ENCODE data around the gene LPIN2.

Gene LPIN2

GRCh38 chr18:2998644-2999043, 14.3 kb downstream of the LPIN2 start:
- no peak for DNase-seq

- DNase-seq: no peak
Measured at GRCh38 chr18:2997846-2998564, 14.9 kb downstream of the LPIN2 start.

GRCh38 chr18:2997429-2997828, 15.5 kb downstream of the LPIN2 start:
- no peak for DNase-seq

GRCh38 chr18:2994603-2995432, 18.1 kb downstream of the LPIN2 start:
- DNase-seq: no peak

- no peak for DNase-seq
Measured at GRCh38 chr18:2994020-2994589, 18.8 kb downstream of the LPIN2 start.

GRCh38 chr18:2992995-2993877, 19.7 kb downstream of the LPIN2 start:
- DNase-seq: no peak

- DNase-seq: no peak
Measured at GRCh38 chr18:2990956-2991640, 21.8 kb downstream of the LPIN2 start.

- DNase-seq: no peak
Measured at GRCh38 chr18:2987876-2988790, 24.8 kb downstream of the LPIN2 start.

GRCh38 chr18:2986150-2986865, 26.6 kb downstream of the LPIN2 start:
- no peak for DNase-seq

GRCh38 chr18:2985628-2986027, 27.3 kb downstream of the LPIN2 start:
- DNase-seq: no peak

GRCh38 chr18:2984703-2985261, 28.2 kb downstream of the LPIN2 start:
- no peak for DNase-seq

- no peak for DNase-seq
Measured at GRCh38 chr18:2984091-2984490, 28.9 kb downstream of the LPIN2 start.

GRCh38 chr18:2983296-2983695, 29.6 kb downstream of the LPIN2 start:
- no peak for DNase-seq

GRCh38 chr18:2982452-2983269, 30.3 kb downstream of the LPIN2 start:
- no peak for DNase-seq

GRCh38 chr18:2982022-2982421, 30.9 kb downstream of the LPIN2 start:
- DNase-seq: no peak

GRCh38 chr18:2981212-2981728, 31.7 kb downstream of the LPIN2 start:
- DNase-seq: no peak

GRCh38 chr18:2979871-2980790, 32.8 kb downstream of the LPIN2 start:
- no peak for DNase-seq

GRCh38 chr18:2979129-2979528, 33.8 kb downstream of the LPIN2 start:
- DNase-seq: no peak

All from NCI-H1092 (cell line).